Measurements from ENCODE around the gene KIAA0825.

- TF ChIP-seq CTCF (IDR thresholded peaks at IDR 0.05; ENCODE audit: control extremely low read depth in 1 of 3, insufficient read depth in 1 of 3, low read depth in 1 of 3, low read length in 3 of 3) (no peak), MAFK (IDR thresholded peaks at IDR 0.05; ENCODE audit: low read depth, low read length) (no peak), YY1 (IDR thresholded peaks at IDR 0.05; ENCODE audit: low read depth, low read length) (no peak), TAF1 (IDR thresholded peaks at IDR 0.05; ENCODE audit: low read depth, low read length) (no peak), POLR2AphosphoS5 (IDR thresholded peaks at IDR 0.05; ENCODE audit: low read depth, low read length) (no peak)
Measured at GRCh38 chr5:94467346-94467953, 151.0 kb downstream of the KIAA0825 start.
